Measurements from ENCODE around the gene ZMYND12.

DNA sequence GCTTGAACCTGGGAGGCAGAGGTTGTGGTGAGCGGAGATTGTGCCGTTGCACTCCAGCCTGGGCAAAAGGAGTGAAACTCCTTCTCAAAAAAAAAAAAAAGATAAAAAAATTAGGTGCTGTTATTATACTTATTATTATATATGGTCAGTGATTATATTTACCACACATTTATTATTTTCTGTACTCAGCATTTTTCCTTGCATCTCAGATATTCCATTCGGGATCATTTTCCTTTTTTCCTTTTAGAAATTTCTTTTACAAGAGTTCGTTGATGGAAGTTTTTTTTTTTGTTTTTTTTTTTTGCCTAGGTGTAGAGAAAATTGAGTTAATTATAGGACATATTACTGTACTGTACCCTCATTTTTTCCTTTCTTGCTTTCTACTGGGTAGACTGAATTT is 20.8 kb upstream of the ZMYND12 start:
- TF ChIP-seq, protein P1, sequence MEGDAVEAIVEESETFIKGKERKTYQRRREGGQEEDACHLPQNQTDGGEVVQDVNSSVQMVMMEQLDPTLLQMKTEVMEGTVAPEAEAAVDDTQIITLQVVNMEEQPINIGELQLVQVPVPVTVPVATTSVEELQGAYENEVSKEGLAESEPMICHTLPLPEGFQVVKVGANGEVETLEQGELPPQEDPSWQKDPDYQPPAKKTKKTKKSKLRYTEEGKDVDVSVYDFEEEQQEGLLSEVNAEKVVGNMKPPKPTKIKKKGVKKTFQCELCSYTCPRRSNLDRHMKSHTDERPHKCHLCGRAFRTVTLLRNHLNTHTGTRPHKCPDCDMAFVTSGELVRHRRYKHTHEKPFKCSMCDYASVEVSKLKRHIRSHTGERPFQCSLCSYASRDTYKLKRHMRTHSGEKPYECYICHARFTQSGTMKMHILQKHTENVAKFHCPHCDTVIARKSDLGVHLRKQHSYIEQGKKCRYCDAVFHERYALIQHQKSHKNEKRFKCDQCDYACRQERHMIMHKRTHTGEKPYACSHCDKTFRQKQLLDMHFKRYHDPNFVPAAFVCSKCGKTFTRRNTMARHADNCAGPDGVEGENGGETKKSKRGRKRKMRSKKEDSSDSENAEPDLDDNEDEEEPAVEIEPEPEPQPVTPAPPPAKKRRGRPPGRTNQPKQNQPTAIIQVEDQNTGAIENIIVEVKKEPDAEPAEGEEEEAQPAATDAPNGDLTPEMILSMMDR (IDR thresholded peaks at IDR 0.05): no peak
- TF ChIP-seq POLR2A (IDR thresholded peaks at IDR 0.05): no peak
- TF ChIP-seq POLR2AphosphoS5 (IDR thresholded peaks at IDR 0.05): no peak
- TF ChIP-seq EP300 (IDR thresholded peaks at IDR 0.05): no peak
